ENCODE data around the gene NXPH1. TPM values are rescaled to one million over a fixed set of nuclear protein-coding genes. Genes with fewer than 3 reads are reported as not detected.

NXPH1 gene
- total RNA-seq, 4 donors from 2014 or later: not detected

- no peak for DNase-seq
- Histone ChIP-seq H3K9me3 (no peaks in the 10 kb centered on the region), H3K27ac (no peak overlapping the region), H3K4me1 (no peaks in the 10 kb centered on the region), H3K4me3 (no peak overlapping the region), H3K36me3 (no peaks in the 10 kb centered on the region), H3K27me3 (no peaks in the 10 kb centered on the region)
- WGBS, 2 donors: 79% methylated on average over 8 of the region's 8 CpGs
- intact Hi-C loops (cut with DNase I): no loop called here
- TF ChIP-seq POLR2A (IDR thresholded peaks at IDR 0.05): no peak
- no peak for TF ChIP-seq CTCF (IDR thresholded peaks at IDR 0.05)
Observed at GRCh38 chr7:8491544-8492489, 58.4 kb downstream of the NXPH1 start.

DNA sequence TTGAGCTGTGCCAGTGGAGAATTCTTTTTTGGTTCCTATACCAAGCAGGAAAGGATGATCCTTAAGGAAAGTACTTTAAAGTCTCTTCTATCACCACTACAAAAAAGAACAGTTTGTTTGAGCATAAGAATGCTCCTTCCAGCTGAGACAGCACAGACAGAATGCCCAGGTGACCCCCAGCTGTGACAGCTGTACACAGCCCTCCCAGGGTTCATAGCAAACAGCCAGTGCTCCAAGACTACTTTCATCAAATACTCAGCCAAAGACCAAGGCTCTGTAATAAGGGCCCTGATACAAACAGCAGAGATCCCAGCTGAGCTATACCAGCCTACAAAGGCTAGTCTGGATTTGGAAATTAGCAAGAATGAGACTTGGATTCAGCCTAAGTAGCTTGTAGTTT lies 65.7 kb downstream of the NXPH1 start:
- Histone ChIP-seq H3K36me3 (no peaks in the 10 kb centered on the region), H3K4me1 (no peaks in the 10 kb centered on the region), H3K4me3 (no peak overlapping the region), H3K27ac (no peak overlapping the region), H3K27me3 (no peaks in the 10 kb centered on the region), H3K9me3 (no peaks in the 10 kb centered on the region)
- no peak for DNase-seq
- TF ChIP-seq POLR2A (IDR thresholded peaks at IDR 0.05) (no peak), CTCF (IDR thresholded peaks at IDR 0.05) (no peak)
- intact Hi-C loops (cut with DNase I): no loop called here

GRCh38 chr7:8500286-8500685 lies 66.9 kb downstream of the NXPH1 start:
- no peak for TF ChIP-seq CTCF (IDR thresholded peaks at IDR 0.05)
- no peak for TF ChIP-seq POLR2A (IDR thresholded peaks at IDR 0.05)

GRCh38 chr7:8507566-8507965 lies 74.2 kb downstream of the NXPH1 start:
- Histone ChIP-seq H3K36me3 (no peaks in the 10 kb centered on the region), H3K27me3 (no peaks in the 10 kb centered on the region), H3K4me1 (no peaks in the 10 kb centered on the region), H3K4me3 (no peak overlapping the region), H3K9me3 (no peaks in the 10 kb centered on the region), H3K27ac (no peak overlapping the region)
- 55 to 79% methylated on average over 2 of the region's 2 CpGs for WGBS, 2 donors
- DNase-seq: no peak
- no peak for TF ChIP-seq CTCF (IDR thresholded peaks at IDR 0.05)
- no peak for TF ChIP-seq POLR2A (IDR thresholded peaks at IDR 0.05)
- intact Hi-C loops (cut with DNase I): no loop called here

More at GRCh38 chr7:8500286-8500685, 66.9 kb downstream of the NXPH1 start:
- Histone ChIP-seq H3K4me3 (no peak overlapping the region), H3K27me3 (no peaks in the 10 kb centered on the region), H3K4me1 (no peaks in the 10 kb centered on the region), H3K9me3 (no peaks in the 10 kb centered on the region), H3K36me3 (no peaks in the 10 kb centered on the region), H3K27ac (no peak overlapping the region)
- WGBS, 2 donors: 47 to 67% methylated on average over 2 of the region's 2 CpGs
- DNase-seq: no peak
- intact Hi-C loops (cut with DNase I): no loop called here

GRCh38 chr7:8509621-8510020 lies 76.2 kb downstream of the NXPH1 start:
- Histone ChIP-seq H3K4me1 (no peaks in the 10 kb centered on the region), H3K27ac (no peak overlapping the region), H3K9me3 (no peaks in the 10 kb centered on the region), H3K4me3 (no peak overlapping the region), H3K27me3 (no peaks in the 10 kb centered on the region), H3K36me3 (no peaks in the 10 kb centered on the region)
- WGBS, 2 donors: 70 to 82% methylated on average over 1 of the region's 1 CpG
- no peak for DNase-seq
- TF ChIP-seq POLR2A (IDR thresholded peaks at IDR 0.05): no peak
- TF ChIP-seq CTCF (IDR thresholded peaks at IDR 0.05): no peak
- intact Hi-C loops (cut with DNase I): no loop called here
